WI38 (cell line): ENCODE results near the gene ZNF354C.

Experiments
- H3K4me3 ChIP-seq: 2 replicates; pipeline ENCODE4 v1.5.1; 2011; ENCODE audit warnings: low read depth, mild to moderate bottlenecking, control low read depth, low read length
- TF ChIP-seq, protein P1 (sequence below): IDR thresholded peaks from 2 replicates; pipeline ENCODE4 v1.5.1; 2012; ENCODE audit warnings: low read depth, mild to moderate bottlenecking, control low read depth, low read length

The ZNF354C gene

DNA sequence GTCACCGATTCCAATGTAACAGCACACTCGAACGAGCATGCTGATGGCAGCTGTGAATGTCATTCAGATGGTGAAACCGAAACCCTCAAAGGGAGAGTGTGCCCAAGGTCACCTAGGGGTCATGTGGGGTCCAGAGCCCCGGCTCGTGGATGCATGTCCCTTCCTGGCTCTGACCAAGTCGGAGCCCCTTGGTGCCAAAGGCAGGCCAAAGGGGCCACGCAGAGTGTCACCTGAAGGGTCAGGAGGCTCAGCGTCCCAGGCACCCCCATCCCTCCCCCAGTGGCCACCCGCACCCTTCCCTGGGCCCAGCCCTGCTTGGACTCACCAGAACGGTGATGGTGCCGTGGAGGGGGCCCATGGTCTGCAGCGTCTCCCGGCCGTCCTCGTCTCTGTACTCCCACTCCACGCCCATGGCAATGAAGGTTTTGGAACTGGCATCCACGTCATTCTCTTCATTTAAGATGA is 69.5 kb downstream of the ZNF354C start:
- TF ChIP-seq, protein P1, sequence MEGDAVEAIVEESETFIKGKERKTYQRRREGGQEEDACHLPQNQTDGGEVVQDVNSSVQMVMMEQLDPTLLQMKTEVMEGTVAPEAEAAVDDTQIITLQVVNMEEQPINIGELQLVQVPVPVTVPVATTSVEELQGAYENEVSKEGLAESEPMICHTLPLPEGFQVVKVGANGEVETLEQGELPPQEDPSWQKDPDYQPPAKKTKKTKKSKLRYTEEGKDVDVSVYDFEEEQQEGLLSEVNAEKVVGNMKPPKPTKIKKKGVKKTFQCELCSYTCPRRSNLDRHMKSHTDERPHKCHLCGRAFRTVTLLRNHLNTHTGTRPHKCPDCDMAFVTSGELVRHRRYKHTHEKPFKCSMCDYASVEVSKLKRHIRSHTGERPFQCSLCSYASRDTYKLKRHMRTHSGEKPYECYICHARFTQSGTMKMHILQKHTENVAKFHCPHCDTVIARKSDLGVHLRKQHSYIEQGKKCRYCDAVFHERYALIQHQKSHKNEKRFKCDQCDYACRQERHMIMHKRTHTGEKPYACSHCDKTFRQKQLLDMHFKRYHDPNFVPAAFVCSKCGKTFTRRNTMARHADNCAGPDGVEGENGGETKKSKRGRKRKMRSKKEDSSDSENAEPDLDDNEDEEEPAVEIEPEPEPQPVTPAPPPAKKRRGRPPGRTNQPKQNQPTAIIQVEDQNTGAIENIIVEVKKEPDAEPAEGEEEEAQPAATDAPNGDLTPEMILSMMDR: no peak
- H3K4me3 ChIP-seq: no peak overlapping the region

DNA sequence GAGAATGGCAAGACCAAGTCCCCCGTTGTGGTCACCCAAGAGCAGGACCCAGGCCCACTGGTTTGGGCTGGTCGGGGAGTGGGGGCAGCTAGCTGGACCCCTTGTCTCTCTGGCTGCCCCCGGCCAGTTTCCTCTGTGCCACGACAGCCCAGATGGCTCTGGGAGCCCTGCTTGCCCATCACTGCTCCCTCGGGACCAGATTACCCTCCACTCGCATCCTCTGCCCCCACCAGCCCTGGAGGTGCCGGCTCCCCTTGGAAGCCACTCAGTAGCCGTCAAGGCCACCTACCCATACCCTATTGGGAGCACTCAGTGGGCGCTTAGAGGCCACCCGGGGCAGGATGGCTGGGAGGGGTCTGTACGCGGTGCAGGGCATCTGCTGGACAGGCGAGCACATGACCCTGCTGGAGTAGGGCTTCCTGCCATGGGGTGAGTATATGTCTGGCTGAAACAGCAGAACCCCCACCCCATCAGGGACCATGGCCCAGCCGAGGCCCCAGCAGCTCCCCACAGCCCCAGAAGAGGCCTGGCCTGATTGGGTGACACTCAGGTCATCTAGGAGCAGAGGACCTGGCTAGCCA is 70.0 kb downstream of the ZNF354C start:
- TF ChIP-seq, protein P1: no peak
- no peak overlapping the region for H3K4me3 ChIP-seq

DNA sequence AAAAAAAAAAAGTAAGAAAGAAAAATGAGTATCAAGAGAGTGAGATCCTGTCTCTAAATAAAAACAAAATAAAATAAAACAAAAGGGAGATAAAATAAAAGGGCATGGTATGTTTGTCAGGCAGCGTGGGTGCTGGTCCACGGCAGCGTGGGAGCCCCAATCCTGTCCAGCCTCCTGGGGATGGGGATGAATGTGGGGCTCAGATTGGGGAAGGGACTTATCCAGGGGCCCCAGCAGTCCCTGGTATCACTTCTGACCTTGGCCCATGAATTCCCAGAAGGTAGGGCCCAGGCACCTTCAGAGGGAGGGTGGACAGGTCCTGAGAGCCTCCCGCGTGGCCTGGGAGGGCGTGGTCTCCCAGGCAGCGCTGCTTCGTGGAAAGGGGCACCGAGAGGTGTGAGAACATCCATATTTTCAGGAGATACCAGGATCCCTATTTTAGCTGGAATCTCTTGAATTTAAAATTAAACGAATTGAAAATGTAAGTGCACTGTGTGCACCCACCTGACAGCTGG is 71.2 kb downstream of the ZNF354C start:
- no peak overlapping the region for H3K4me3 ChIP-seq
- TF ChIP-seq, protein P1: no peak

DNA sequence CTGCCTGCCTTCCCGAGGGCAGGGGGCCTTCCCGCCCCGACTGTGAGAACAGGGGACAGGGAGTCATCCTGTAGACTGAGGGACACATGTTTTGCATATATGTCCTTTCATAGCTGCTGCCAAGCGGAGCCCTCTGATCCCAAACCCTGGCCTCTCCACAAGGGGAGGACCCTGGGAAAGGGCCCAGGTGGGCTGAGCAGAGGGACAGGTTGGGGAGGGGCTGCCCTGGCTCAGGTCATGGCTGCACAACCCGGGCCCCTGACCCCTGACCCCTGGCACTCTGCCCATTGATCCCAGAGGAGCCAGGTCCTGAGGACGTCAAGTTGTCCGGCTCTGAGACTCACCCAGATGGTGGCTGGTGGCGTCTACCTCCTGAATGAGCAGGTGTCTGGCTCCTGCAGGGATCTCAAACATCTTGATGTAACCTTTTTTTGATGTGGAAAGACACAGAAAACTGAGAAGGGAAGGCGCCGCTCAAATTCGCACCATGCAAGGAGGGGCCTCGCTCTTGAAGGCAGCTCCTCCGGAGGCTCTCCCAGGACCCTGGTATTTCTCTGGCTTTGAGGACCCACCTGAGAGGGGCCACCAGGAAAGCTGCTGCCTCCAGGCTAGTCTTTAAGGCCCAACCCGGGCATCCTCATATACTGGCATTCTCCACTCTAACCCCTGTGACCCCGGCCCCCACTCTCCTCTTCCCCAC is 71.9 kb downstream of the ZNF354C start:
- TF ChIP-seq, protein P1: no peak

DNA sequence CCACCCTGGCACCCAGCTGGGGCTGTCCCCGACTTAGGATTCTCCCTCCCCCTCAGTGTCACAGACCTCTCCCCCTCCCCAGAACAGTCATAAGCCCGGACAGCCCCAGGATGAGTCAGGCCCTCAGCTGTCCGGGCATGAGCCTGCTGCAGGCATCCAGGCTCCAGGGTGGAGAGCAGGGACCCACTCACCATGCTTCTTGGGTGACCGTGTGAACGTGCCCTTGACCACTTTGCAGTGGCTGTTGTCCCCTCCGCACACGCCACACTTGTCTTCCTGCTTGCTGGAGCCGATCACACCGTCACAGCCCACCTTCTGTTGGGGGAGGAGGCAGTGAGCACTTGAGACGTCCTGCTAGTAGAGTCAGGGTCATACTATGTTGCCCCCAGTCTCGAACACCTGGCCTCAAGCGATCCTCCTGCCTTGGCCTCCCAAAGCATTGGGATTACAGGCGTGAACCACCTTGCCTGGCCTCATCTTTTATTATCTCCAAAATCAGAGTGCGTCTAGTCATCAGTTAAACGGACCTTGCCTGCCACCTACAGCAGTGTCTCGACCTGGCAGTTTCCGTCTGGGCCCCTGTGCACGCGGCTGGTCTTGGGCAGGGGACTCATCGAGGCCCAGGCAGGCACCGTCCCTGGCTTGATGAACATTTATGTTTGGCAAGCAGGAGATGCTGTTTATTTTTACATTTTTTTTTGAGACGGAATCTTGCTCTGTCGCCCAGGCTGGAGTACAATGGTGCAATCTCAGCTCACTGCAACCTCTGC is 72.6 kb downstream of the ZNF354C start:
- TF ChIP-seq, protein P1: no peak

More for the DNA sequence above, 71.9 kb downstream of the ZNF354C start:
- no peak overlapping the region for H3K4me3 ChIP-seq

More for the DNA sequence above, 72.6 kb downstream of the ZNF354C start:
- H3K4me3 ChIP-seq: no peak overlapping the region
